Left lobe of liver (tissue), 2 donors: Measurements from ENCODE around the gene STX1B. TPM values are rescaled to one million over a fixed set of nuclear protein-coding genes. Genes with fewer than 3 reads are reported as not detected.

Experiments used
- ATAC-seq: fragments of 200-7000 bp; cut with Tn5 transposase; one replicate; pipeline ENCODE4 v1.9.1; 2020; ENCODE audit warnings: mild to moderate bottlenecking, moderate library complexity
- DNase-seq: peaks from one replicate; pipeline ENCODE4 v3.0.0-alpha.2; 2020; ENCODE audit warnings: low spot score
- total RNA-seq: library from RNA; stranded (reverse); gene quantifications from one replicate; pipeline ENCODE4 v1.2.1, GENCODE V29; 2021
- donor health status: DM: no; HTN: no; CAD: no; lungs with moderate emphysema.
- donor health status: DM: no; HTN: yes; CAD: no.

Gene STX1B
- total RNA-seq, 1 donor from 2014 or later, result 4.2 TPM

DNA sequence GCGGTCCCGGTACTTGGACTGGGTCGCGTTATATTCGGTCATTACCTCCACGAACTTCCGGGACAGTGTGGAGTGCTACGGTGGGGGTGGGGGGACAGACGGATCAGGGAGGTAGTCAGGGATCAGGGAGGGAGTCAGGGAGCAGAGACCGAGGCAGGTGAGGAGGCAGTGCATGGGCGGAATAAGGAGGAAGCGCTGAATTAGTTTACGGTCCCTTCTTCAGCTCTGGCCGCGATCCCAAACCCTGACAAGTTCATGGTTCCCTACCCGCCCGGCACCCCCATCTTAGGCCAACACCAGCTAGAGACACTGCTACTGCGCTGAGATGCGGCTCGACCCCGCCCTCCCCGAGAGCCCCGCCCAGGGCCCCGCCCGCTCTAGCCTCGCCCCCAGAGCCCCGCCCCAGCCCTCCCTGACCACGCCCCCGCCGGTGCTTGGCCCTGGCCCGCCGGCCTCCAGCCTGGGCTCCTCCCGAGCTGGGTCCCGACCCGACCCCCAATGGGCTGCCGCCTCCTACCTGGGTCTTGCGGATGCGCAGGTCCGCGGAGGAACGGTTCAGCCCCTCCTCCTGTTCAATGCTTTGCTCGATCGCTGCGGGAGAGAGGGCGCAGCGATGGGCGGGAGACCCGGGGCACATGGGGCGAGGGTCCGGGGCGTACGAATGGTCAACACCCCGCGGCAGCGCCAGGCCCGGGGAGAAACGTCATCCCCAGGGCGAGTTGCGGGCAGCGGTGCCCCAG, 13.3 kb downstream of the STX1B start:
- DNase-seq (peak; percentile 94), ATAC-seq (peak; percentile 81)

DNA sequence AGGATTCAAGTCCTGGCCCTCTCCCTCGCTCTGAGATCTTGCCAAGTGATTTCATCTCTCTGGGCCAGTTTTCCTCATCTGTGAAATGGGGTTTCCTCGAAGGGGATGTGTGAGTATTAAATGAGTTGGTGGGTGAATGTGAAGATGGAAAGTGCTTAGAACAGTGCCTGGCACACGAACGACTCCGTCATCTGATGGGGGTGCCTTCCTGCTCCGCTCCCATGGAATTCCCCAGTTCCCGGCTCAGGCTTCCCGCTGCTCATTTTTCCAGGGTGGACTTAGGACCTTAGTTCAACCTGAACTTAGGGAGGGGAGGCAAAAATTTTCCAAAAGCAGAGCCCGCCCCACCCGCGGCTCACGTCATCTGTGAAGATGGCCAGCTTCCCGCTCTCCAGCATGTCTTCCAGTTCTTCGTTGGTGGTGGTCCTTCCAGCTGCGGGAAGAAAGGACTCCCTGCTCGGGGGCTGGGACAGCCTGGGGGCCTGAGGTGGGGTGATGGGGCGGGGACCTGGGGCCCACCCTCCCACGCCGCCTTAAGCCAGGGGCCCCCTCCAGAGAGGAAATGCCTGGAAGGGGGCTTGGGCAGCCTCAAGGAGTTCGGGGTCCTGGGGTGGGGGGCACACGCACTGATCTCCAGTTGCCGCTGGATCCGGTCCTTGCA, 14.0 kb downstream of the STX1B start:
- ATAC-seq, result peak; percentile 61
- peak; percentile 87 for DNase-seq

DNA sequence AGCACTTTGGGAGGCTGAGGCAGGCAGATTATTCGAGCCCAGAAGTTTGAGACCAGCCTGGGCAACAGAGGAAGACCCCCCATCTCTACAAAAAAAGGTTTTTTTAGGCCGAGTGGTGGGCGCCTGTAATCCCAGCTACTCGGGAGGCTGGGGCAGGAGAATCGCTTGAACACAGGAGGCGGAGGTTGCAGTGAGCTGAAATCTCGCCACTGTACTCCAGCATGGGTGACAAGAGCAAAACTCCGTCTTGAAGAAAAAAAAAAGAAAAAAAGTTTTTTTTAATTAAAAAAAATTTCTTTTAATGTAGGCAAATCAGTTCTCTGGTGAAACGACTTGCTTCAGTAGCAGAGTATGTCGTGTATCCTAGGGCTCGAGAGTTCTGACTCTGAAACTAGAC, 14.5 kb downstream of the STX1B start:
- ATAC-seq, result no peak
- DNase-seq, result no peak

DNA sequence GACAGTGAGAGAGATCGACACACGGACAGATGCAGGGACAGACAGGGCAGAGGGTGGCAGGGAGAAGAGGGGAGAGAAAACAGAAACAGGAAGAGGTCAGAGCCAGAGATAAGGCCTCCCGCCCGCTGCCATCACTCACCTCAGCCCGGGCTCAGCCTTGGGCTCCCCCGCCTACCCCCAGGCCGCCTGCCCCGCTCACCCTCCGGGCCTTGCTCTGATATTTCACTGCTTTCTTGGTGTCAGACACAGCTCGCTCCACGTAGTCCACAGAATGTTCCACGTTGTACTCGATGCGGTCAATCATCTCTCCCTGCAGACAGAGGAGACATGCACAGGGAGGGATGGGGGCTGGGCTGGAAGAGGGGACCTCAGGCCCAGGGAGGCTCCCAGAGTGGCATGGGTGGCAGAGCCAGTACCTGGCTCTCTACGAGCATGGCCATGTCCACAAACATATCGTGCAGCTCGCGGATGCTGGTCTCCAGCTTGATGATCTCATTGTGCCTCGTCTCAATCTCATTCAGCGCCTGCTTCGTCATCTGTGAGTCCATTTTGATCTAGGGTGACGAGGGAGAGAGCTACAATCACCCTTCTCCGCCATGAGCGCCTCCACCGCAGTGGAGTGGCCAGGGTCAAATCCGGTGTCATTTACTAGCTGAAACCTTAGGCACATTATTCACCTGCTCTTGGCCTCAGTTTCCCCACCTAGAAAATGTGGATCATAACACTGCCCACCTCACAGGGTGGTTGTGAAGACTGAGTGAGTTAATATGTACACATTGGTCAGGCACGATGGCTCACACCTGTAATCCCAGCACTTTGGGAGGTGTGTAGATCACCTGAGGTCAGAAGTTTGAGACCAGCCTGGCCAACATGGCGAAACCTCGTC, 17.3 kb downstream of the STX1B start:
- ATAC-seq (no peak), DNase-seq (no peak)

DNA sequence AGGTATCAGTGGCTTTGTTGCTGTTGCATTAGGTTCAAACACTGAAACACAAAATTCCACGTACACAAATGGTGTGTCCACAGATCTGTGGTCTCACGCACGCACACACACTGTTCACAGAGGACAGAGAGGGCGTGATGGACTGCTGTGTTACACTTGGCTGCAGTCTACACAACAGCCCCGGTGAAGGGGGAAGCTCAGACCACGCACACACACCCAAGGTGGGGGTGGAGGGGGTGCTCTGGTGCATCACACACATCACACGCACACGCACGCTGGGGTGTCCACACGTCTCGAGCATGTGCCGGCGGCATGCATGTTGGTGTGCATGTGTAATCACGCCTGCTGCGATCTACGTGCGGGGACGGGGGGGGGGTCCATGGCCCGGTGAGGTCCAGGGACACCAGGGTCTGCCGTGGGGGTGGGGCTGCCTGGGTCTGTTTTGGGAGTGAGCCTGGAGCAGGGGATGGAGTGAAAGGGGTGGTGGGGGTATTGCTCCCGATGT, 18.1 kb downstream of the STX1B start:
- ATAC-seq (no peak), DNase-seq (no peak)

DNA sequence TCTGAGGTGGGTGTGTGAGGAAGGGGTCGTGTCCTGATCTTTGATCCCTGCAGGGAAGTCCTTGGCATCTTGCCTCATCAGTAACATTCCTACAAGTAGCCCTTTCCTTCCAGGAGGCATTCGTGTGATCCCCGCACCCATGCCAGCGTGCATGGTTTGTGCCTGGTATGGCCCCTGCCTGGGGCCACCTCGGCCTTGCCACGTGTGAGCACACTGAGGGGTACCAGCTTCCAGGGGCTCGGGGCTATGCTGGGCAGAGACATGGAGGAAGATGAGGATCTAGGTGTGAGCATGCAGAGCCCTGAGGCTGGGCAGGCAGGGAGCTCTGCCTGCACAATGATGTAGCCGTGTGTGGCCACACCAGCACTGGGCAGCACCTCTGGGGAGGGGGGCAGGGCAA, 19.4 kb downstream of the STX1B start:
- no peak for DNase-seq
- no peak for ATAC-seq

DNA sequence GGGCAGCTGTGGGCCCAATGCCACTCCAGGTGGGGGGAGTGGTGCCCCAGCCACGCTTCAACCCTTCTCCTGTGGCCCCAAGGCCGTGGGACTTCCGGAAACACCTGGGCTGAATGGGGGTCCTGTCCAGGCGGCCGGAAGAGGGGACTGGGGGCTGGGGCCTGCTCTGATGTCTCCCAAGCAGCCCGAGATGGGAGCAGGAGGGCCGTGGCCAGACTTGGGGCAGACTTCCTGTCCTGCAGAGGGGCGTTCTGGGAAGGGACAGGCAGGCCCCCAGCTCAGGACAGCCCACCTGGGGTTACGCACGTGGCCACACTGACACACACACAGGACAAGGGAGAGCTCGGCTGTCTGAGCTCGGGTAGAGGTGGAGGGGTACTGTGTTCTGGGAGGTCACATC, 20.3 kb downstream of the STX1B start:
- no peak for DNase-seq
- ATAC-seq, result no peak

DNA sequence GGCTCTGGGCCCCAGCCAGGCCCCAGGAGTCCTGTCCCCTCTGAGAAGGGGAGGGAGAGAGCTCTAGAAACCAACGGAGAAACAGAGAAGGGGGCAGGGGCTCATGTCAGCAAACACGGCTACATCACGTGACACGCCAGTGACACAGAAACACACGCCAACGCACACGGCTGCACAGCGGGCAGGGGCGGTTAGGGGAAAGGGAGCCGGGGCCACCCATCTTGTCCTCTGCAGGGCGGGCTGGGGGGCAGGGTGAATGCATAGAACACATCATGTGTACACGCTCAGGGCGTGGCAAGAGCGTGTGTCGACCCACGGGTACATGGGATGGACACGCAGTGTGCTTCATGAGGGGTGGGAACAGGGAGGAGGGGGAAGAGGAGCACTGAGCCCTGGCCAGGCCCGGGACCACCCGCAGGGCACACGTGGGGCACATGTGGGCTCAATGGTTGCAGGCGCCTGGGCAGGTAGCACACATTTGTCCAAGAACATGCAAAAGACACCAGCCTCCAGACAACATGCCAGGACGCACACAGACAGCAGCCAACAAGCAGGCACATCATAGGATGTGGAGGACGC, 20.9 kb downstream of the STX1B start:
- no peak for ATAC-seq
- no peak for DNase-seq

DNA sequence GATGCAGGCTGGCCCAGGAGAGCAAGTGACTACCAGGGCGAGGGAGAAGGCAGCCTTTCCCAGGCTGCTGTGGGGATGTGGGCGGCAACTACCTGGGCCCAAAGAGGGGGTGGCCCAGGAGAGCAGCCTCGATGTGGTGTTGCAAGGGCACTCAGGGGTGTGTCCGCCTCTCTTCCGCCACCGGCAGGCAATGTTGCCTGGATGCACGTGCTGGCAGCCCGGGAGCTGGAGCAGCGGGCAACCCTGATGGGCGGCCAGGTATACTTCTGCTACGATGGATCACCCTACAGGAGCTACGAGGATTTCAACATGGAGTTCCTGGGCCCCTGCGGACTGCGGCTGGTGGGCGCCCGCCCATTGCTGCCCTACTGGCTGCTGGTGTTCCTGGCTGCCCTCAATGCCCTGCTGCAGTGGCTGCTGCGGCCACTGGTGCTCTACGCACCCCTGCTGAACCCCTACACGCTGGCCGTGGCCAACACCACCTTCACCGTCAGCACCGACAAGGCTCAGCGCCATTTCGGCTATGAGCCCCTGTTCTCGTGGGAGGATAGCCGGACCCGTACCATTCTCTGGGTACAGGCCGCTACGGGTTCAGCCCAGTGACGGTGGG, 22.8 kb downstream of the STX1B start:
- DNase-seq, result no peak
- ATAC-seq, result no peak

DNA sequence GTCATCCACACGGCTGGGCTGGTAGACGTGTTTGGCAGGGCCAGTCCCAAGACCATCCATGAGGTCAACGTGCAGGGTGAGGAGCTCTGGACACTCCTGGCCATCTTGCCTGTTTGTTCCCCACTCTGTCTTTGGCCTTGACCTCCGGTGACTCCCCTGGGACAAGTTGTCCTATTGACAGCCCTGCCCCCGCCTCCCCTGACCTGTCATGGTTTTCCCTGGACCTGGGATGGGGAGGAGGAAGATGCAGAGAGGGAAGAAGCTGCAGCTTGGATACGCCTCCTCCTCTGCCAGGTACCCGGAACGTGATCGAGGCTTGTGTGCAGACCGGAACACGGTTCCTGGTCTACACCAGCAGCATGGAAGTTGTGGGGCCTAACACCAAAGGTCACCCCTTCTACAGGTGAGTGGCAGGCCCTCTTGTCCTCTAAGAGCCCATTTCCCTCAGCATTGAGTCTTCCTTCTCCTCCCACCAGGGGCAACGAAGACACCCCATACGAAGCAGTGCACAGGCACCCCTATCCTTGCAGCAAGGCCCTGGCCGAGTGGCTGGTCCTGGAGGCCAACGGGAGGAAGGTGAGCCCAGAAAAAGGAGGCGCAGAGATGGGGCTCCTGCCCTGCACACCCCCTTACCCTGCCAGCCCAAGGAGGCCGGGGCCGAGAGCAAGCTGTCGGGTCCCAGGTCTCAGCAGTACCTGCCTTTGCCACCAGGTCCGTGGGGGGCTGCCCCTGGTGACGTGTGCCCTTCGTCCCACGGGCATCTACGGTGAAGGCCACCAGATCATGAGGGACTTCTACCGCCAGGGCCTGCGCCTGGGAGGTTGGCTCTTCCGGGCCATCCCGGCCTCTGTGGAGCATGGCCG, 24.1 kb downstream of the STX1B start:
- no peak for DNase-seq

DNA sequence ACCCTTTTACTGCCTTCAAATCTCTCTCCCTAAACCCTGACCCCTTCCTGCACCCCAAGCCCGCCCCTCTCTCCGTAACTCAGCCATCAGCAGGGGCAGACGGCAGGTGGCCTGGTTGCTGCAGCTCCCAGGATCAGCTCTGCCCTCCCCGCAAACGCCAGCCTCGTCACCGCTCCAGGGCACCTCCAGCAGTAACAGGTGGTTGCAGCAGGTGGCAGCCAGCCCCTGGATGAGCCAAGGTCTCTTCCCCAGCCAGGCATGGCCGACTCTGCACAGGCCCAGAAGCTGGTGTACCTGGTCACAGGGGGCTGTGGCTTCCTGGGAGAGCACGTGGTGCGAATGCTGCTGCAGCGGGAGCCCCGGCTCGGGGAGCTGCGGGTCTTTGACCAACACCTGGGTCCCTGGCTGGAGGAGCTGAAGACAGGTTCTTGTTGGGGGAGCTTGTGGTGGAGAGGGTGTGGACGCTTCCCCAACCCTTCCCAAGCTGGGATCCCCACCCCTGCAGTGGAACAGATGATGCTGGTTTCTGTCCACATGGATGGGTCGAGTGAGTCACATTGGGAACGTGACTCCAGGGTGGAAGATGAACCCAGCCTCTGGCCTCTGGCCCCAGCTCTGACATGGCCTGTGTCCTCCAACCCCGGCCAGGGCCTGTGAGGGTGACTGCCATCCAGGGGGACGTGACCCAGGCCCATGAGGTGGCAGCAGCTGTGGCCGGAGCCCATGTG, 24.9 kb downstream of the STX1B start:
- peak; percentile 84 for DNase-seq
- peak; percentile 86 for ATAC-seq

More for the DNA sequence above, 24.1 kb downstream of the STX1B start:
- no peak for ATAC-seq

DNA sequence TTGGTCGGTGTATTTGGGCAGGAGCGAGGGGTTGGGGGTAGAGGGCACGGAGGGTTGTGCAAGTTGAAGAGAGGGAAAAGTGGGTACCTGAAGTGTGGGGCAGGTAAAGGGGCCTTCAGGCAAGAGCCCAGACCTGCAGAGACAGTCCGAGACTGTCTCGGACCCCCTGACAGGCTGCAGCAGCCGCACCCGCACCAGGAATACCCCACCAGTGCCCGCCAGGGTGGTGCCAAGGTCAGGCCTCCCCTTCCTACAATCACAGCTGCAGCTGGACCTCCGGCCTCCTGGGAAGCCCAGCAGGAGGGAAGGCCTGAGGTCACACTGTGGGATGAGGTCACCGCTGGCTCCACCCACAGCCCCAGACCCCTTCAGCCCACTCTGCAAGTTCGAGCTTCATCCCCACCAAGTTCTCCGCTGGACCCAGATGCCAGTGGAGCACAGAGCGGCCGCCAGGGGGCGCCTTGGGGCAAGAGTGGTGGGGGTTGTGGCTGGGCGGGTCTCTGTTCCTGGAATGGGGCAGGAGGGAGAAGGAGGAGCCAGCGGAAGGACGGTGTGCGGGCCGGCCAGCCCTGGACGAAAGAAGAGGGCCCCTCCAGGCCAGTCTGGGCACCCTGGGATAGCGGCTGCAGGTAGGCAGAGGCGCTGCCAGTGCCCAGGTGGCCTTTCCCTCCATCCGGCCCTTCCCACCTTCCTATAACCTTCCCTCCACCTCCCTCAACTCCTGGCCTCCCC, 25.6 kb downstream of the STX1B start, which contains the start of gene HSD3B7:
HSD3B7 (plus strand) TSS at position 539 of the 732 bp plus-strand sequence. CDS start 452 bp downstream, outside the sequence.
- DNase-seq, result peak; percentile 92
- peak; percentile 91 for ATAC-seq

DNA sequence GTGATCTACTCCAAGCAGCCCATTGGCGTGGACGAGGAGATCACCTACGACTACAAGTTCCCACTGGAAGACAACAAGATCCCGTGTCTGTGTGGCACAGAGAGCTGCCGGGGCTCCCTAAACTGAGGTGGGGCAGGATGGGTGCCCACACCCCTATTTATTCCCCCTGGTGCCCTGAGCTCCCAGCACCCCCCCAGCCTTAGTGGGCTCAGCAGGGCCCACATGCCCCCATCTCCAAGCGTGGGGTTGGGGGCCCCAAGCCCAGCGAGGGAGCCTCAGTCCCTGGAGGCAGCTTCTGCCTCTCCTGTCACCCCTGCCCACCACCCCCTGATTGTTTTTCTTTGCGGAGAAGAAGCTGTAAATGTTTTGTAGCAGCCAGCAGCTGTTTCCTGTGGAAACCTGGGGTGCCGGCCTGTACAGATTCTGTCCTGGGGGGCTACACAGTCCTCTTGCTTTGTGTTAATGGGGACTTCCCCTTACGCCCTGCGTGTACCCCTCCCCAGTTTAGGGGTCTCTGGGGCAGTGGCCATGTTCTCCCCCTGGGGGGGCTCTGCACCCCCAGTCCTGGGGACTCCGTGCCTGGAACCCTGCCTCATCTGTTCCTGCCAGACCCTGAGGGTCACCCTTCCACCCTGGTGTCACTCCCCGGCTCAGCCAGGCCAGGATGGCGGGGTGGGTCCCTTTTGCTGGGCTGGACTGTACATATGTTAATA, 26.4 kb downstream of the STX1B start:
- ATAC-seq (no peak), DNase-seq (no peak)

DNA sequence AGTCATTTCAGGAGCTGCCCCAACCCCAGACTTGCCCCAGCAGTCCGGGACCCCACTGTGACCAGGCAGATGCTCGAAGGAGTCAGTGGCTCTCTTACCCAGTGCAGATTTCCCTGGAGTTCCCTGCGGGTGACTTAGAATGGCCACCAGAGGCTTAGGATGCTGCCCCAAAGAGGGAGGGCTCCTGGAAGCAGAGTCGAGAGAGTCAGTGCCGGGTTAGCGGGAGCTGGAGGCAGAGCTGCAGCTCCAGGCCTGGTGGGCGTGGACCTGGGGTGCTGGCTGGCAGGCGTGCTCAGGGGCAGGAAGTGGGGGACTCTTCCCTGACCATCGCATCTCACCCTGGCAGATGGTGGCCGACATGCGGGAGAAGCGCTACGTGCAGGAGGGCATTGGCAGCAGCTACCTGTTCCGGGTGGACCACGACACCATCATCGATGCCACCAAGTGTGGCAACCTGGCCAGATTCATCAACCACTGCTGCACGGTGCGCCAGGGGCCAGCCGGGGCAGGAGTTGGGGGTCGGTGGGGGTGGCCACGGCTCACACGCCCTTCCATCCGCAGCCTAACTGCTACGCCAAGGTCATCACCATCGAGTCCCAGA, 27.0 kb downstream of the STX1B start:
- DNase-seq (no peak), ATAC-seq (no peak)

DNA sequence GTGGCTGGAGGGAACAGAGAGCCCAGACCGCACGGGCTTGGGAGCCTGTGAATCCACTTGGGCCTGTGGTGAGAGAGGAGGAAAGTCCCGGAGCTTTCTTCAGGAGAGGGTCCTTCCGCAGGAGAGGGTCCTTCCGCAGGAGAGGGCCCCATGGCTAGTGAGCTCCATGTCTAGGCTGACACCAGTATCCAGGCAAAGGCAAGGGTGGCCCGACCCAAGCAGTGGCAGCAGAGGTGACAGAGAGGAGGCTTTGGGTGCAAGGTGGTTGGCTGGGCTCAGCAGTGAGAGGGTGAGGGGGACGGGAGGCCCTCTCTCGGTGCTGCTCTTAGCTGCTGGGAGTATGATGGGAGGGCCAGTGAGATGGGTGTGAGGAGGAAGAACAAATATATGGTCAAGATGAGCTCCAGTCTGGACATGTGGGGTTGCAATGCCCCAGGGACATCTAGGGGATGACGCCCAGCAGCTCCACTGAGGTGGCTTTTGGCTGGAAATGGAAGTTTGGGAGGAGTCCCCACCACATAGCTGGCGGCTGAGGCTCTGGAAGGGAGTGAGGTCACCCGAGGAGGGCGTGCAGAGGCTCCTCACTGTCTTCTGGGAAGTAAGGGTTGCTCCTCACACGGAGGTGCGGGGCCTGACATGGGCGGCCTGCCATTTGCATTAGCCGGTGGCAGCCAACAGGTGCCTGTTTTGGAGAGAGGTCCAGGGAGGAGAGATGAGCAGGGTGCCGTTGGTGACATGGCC, 27.7 kb downstream of the STX1B start:
- DNase-seq (no peak), ATAC-seq (no peak)

DNA sequence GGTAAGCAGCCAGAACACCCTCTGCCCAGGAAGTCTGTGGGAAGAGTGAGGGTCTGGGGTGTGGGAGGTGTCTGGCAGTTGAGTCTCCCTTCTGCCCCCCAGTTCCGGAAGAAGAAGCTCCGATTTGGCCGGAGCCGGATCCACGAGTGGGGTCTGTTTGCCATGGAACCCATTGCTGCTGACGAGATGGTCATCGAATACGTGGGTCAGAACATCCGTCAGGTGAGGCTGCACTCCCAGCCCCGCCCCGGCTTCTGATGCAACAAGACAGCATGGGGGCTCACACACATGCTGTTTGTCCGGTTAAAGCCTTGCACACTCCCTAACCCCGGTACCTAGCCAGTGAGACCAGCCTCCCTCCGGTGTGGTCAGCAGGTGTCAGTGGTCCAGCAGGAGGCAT, 29.5 kb downstream of the STX1B start:
- DNase-seq, result no peak
- ATAC-seq, result no peak
